Effector memory CD4-positive, alpha-beta T cell (primary cell): ENCODE data around the gene P3H1.
"Not testable (repeated sequence)": the region's sequence is repeated elsewhere in the genome, so short reads cannot be mapped to it uniquely, and the experiment has no call there.

ENCODE experiments used
- DNase-seq, 3 donors: peaks; one replicate each; pipeline ENCODE4 v3.0.0-alpha.2; 2020
- H3K27ac ChIP-seq: 2 replicates; pipeline ENCODE4 v1.7.0; 2013; ENCODE audit warnings: mild to moderate bottlenecking, low read length, moderate library complexity; ENCODE audit not compliant: insufficient read depth, poor library complexity, severe bottlenecking
- H3K27me3 ChIP-seq: replicated peaks from 2 replicates; pipeline ENCODE4 v1.7.0; 2013; ENCODE audit warnings: mild to moderate bottlenecking, low read length; ENCODE audit not compliant: insufficient read depth, control insufficient read depth, poor library complexity, severe bottlenecking
- H3K36me3 ChIP-seq: 2 replicates; pipeline ENCODE4 v1.7.0; 2013; ENCODE audit warnings: mild to moderate bottlenecking, low read length, moderate library complexity; ENCODE audit not compliant: control insufficient read depth, insufficient read depth
- H3K4me1 ChIP-seq: 2 replicates; pipeline ENCODE4 v1.7.0; 2013; ENCODE audit warnings: low read length, mild to moderate bottlenecking; ENCODE audit not compliant: control insufficient read depth, insufficient read depth, poor library complexity, severe bottlenecking
- H3K4me3 ChIP-seq: 2 replicates; pipeline ENCODE4 v1.7.0; 2013; ENCODE audit warnings: low read length, low read depth, mild to moderate bottlenecking; ENCODE audit not compliant: insufficient read depth, poor library complexity, severe bottlenecking
- H3K9me3 ChIP-seq: 2 replicates; pipeline ENCODE4 v1.7.0; 2013; ENCODE audit warnings: mild to moderate bottlenecking, low read length, moderate library complexity; ENCODE audit not compliant: control insufficient read depth
- total RNA-seq, 3 donors: gene quantifications; one replicate each; lab custom pipeline; 2026; lab: John Stamatoyannopoulos, UW

The P3H1 gene
- 19.1 to 28.1 (median 22.7) reads per million in 3 donors for total RNA-seq

GRCh38 chr1:42766741-42767509 is at the start of gene P3H1, which contains the start of gene C1orf50:
TSS of gene P3H1 (minus strand) at chr1:42767028. CDS start at chr1:42766971, 57 bp downstream.
TSS of gene C1orf50 (plus strand) at chr1:42767249. CDS start at chr1:42767312, 63 bp downstream.
- H3K4me3 ChIP-seq, result peak within 1 kb of the TSS; percentile 98
- DNase-seq, result peak; percentile 98 to 100 (median 99)
- H3K36me3 ChIP-seq, result peaks cover 1% of the 10 kb centered on the region
- H3K27me3 ChIP-seq, result no peaks in the 10 kb centered on the region
- H3K9me3 ChIP-seq, result no peaks in the 10 kb centered on the region
- peak within 1 kb of the TSS; percentile 88 for H3K27ac ChIP-seq
- H3K4me1 ChIP-seq, result peaks cover 19% of the 10 kb centered on the region

- Histone ChIP-seq H3K27ac (peak overlapping the region; percentile 92), H3K9me3 (no peaks in the 10 kb centered on the region), H3K36me3 (no peaks in the 10 kb centered on the region), H3K27me3 (no peaks in the 10 kb centered on the region), H3K4me3 (peak overlapping the region; percentile 94), H3K4me1 (peaks cover 16% of the 10 kb centered on the region)
- no peak for DNase-seq
Observed at GRCh38 chr1:42815941-42816584, 49.2 kb upstream of the P3H1 start.

GRCh38 chr1:42814815-42815214 is 48.0 kb upstream of the P3H1 start:
- peaks cover 16% of the 10 kb centered on the region for H3K4me1 ChIP-seq
- not testable (repeated sequence) for H3K27ac ChIP-seq, H3K9me3 ChIP-seq, DNase-seq, H3K36me3 ChIP-seq, H3K4me3 ChIP-seq, H3K27me3 ChIP-seq

GRCh38 chr1:42807056-42807668 is 40.3 kb upstream of the P3H1 start:
- H3K4me3 ChIP-seq, result no peak overlapping the region
- no peaks in the 10 kb centered on the region for H3K9me3 ChIP-seq
- H3K36me3 ChIP-seq, result no peaks in the 10 kb centered on the region
- H3K27ac ChIP-seq, result no peak overlapping the region
- DNase-seq, result no peak
- no peaks in the 10 kb centered on the region for H3K27me3 ChIP-seq
- no peaks in the 10 kb centered on the region for H3K4me1 ChIP-seq

- H3K4me1 ChIP-seq, result no peaks in the 10 kb centered on the region
- no peak for DNase-seq
Observed at GRCh38 chr1:42806593-42806992, 39.8 kb upstream of the P3H1 start.

GRCh38 chr1:42806171-42806570 is 39.3 kb upstream of the P3H1 start:
- Histone ChIP-seq H3K9me3 (no peaks in the 10 kb centered on the region), H3K27me3 (no peaks in the 10 kb centered on the region), H3K36me3 (no peaks in the 10 kb centered on the region), H3K27ac (no peak overlapping the region), H3K4me1 (no peaks in the 10 kb centered on the region), H3K4me3 (no peak overlapping the region)
- no peak for DNase-seq

More at GRCh38 chr1:42806593-42806992, 39.8 kb upstream of the P3H1 start:
- Histone ChIP-seq H3K27me3 (no peaks in the 10 kb centered on the region), H3K4me3 (no peak overlapping the region), H3K27ac (no peak overlapping the region), H3K9me3 (no peaks in the 10 kb centered on the region), H3K36me3 (no peaks in the 10 kb centered on the region)

- no peaks in the 10 kb centered on the region for H3K4me1 ChIP-seq
- H3K36me3 ChIP-seq, result no peaks in the 10 kb centered on the region
- DNase-seq, result no peak
- no peaks in the 10 kb centered on the region for H3K9me3 ChIP-seq
- H3K27ac ChIP-seq, result no peak overlapping the region
- no peak overlapping the region for H3K4me3 ChIP-seq
- H3K27me3 ChIP-seq, result no peaks in the 10 kb centered on the region
Observed at GRCh38 chr1:42801832-42802473, 35.1 kb upstream of the P3H1 start.

- no peak for DNase-seq
- H3K27ac ChIP-seq, result no peak overlapping the region
- H3K36me3 ChIP-seq, result no peaks in the 10 kb centered on the region
- no peak overlapping the region for H3K4me3 ChIP-seq
- no peaks in the 10 kb centered on the region for H3K9me3 ChIP-seq
- H3K27me3 ChIP-seq, result no peaks in the 10 kb centered on the region
- no peaks in the 10 kb centered on the region for H3K4me1 ChIP-seq
Observed at GRCh38 chr1:42797979-42798378, 31.2 kb upstream of the P3H1 start.

- Histone ChIP-seq H3K9me3 (no peaks in the 10 kb centered on the region), H3K27me3 (no peaks in the 10 kb centered on the region), H3K36me3 (no peaks in the 10 kb centered on the region), H3K4me3 (no peak overlapping the region), H3K4me1 (no peaks in the 10 kb centered on the region), H3K27ac (no peak overlapping the region)
- DNase-seq, result no peak
Observed at GRCh38 chr1:42797414-42797813, 30.6 kb upstream of the P3H1 start.
